IPS DF 19.7 (cell line): ENCODE data around the gene MAST4.

Experiments
- DNase-seq: peaks from one replicate; pipeline ENCODE4 v3.0.0-alpha.2; 2013; ENCODE audit warnings: low read depth, low spot score

The MAST4 gene

GRCh38 chr5:66906021-66906420, 309.8 kb downstream of the MAST4 start:
- no peak for DNase-seq

GRCh38 chr5:66908230-66908629, 312.0 kb downstream of the MAST4 start:
- DNase-seq: no peak

GRCh38 chr5:66909364-66909763, 313.2 kb downstream of the MAST4 start:
- no peak for DNase-seq

GRCh38 chr5:66912787-66913186, 316.6 kb downstream of the MAST4 start:
- no peak for DNase-seq

- DNase-seq: no peak
Measured at GRCh38 chr5:66915531-66915930, 319.3 kb downstream of the MAST4 start.

- DNase-seq: no peak
Measured at GRCh38 chr5:66922881-66923280, 326.7 kb downstream of the MAST4 start.

- DNase-seq: no peak
Measured at GRCh38 chr5:66923457-66923856, 327.3 kb downstream of the MAST4 start.

GRCh38 chr5:66923922-66924321, 327.7 kb downstream of the MAST4 start:
- no peak for DNase-seq

- DNase-seq: no peak
Measured at GRCh38 chr5:66927140-66927539, 330.9 kb downstream of the MAST4 start.

GRCh38 chr5:66929281-66929680, 333.1 kb downstream of the MAST4 start:
- no peak for DNase-seq

- DNase-seq: no peak
Measured at GRCh38 chr5:66929995-66930394, 333.8 kb downstream of the MAST4 start.

- no peak for DNase-seq
Measured at GRCh38 chr5:66931651-66932050, 335.5 kb downstream of the MAST4 start.

GRCh38 chr5:66932457-66932856, 336.3 kb downstream of the MAST4 start:
- DNase-seq: no peak

- no peak for DNase-seq
Measured at GRCh38 chr5:66933066-66933465, 336.9 kb downstream of the MAST4 start.

- DNase-seq: no peak
Measured at GRCh38 chr5:66939094-66939493, 342.9 kb downstream of the MAST4 start.

GRCh38 chr5:66945389-66946349, 349.5 kb downstream of the MAST4 start:
- DNase-seq: no peak

GRCh38 chr5:66947458-66947857, 351.3 kb downstream of the MAST4 start:
- no peak for DNase-seq

- no peak for DNase-seq
Measured at GRCh38 chr5:66949066-66949465, 352.9 kb downstream of the MAST4 start.

- DNase-seq: no peak
Measured at GRCh38 chr5:66952153-66952552, 356.0 kb downstream of the MAST4 start.

GRCh38 chr5:66956439-66956838, 360.2 kb downstream of the MAST4 start:
- DNase-seq: no peak

- no peak for DNase-seq
Measured at GRCh38 chr5:66958201-66958979, 362.2 kb downstream of the MAST4 start.

GRCh38 chr5:66958980-66959641, 362.9 kb downstream of the MAST4 start:
- DNase-seq: no peak
